Caco-2 (cell line): ENCODE measurements around the gene GAPDHS. TPM values are rescaled to one million over a fixed set of nuclear protein-coding genes. Genes with fewer than 3 reads are reported as not detected.

Experiments used
- BruUV-seq: library from RNA; stranded (reverse); fragments of 400-500 nt; replicated peaks from 2 replicates; lab custom pipeline; 2021; lab: Mats Ljungman, UMichigan
- CTCF ChIA-PET: fragments of 300-600 bp; sonication (Branson Sonifier 250); formaldehyde crosslinking; loops from one replicate; lab custom pipeline; 2022; ENCODE audit warnings: antibody characterized with exemption; lab: Charles Lee
- POLR2A ChIA-PET: fragments of 300-600 bp; sonication (Branson Sonifier 250); formaldehyde crosslinking; loops from one replicate; lab custom pipeline; 2022; ENCODE audit warnings: antibody characterized with exemption; lab: Charles Lee
- DNase-seq, 2 experiments: peaks; one replicate each; pipeline versions ENCODE4 v3.0.0 to v3.0.0-alpha.2; 2020 to 2022
- H3K27me3 ChIP-seq: replicated peaks from 2 replicates; pipeline ENCODE4 v1.6.0; 2011; ENCODE audit warnings: low read length; ENCODE audit not compliant: control insufficient read depth, insufficient read depth
- H3K36me3 ChIP-seq: 2 replicates; pipeline ENCODE4 v1.5.1; 2011; ENCODE audit warnings: low read length; ENCODE audit not compliant: control insufficient read depth, insufficient read depth
- H3K4me1 ChIP-seq: fragments of 250-450 bp; sonication (Bioruptor Pico); 2 replicates; pipeline ENCODE4 v1.5.1; 2020; ENCODE audit warnings: mild to moderate bottlenecking
- H3K4me3 ChIP-seq: 2 replicates; pipeline ENCODE4 v1.5.1; 2011; ENCODE audit warnings: low read depth, mild to moderate bottlenecking, control low read depth, low read length
- H3K9me3 ChIP-seq: fragments of 250-450 bp; sonication (Bioruptor Pico); 2 replicates; pipeline ENCODE4 v1.5.1; 2020; ENCODE audit warnings: mild to moderate bottlenecking, moderate library complexity
- H3K27ac Mint-ChIP-seq: one replicate; pipeline ENCODE4 v1.8.0; 2022; ENCODE audit warnings: mixed read lengths; ENCODE audit not compliant: unreplicated experiment
- H3K27me3 Mint-ChIP-seq: one replicate; pipeline ENCODE4 v1.8.0; 2022; ENCODE audit warnings: mixed read lengths; ENCODE audit not compliant: insufficient read depth, unreplicated experiment
- H3K36me3 Mint-ChIP-seq: one replicate; pipeline ENCODE4 v1.8.0; 2022; ENCODE audit warnings: mild to moderate bottlenecking, mixed read lengths; ENCODE audit not compliant: insufficient read depth, unreplicated experiment
- H3K4me1 Mint-ChIP-seq: one replicate; pipeline ENCODE4 v1.8.0; 2022; ENCODE audit warnings: low read depth, mixed read lengths; ENCODE audit not compliant: unreplicated experiment
- H3K4me3 Mint-ChIP-seq: one replicate; pipeline ENCODE4 v1.8.0; 2022; ENCODE audit warnings: mild to moderate bottlenecking, moderate library complexity, mixed read lengths; ENCODE audit not compliant: unreplicated experiment
- H3K9me3 Mint-ChIP-seq: one replicate; pipeline ENCODE4 v1.8.0; 2022; ENCODE audit warnings: mixed read lengths; ENCODE audit not compliant: unreplicated experiment
- intact Hi-C: fragments of 100-400 bp; cut with micrococcal nuclease; formaldehyde crosslinking; loops from one replicate; pipeline ENCODE4 v1.10.0; 2022; ENCODE audit not compliant: unreplicated experiment
- total RNA-seq: library from RNA; stranded (reverse); gene quantifications from 2 replicates; pipeline ENCODE4 v1.2.3, GENCODE V29; 2022
- TF ChIP-seq, protein P1 (sequence below), 2 experiments: fragments of 200-600 bp in 1 of 2; IDR thresholded peaks; 1 replicate in 1 of 2; 2 replicates in 1 of 2; pipeline versions ENCODE4 v1.5.1 to v1.8.0; 2011 to 2022; ENCODE audit warnings: antibody characterized with exemption in 1 of 2, control low read depth in 1 of 2, inconsistent platforms in 1 of 2, low read depth in 1 of 2, low read length in 1 of 2, mild to moderate bottlenecking in 1 of 2, moderate library complexity in 1 of 2; ENCODE audit not compliant: insufficient read depth in 1 of 2, severe bottlenecking in 1 of 2, unreplicated experiment in 1 of 2

GAPDHS gene
- total RNA-seq, 1 experiment from 2014 or later: not detected

DNA sequence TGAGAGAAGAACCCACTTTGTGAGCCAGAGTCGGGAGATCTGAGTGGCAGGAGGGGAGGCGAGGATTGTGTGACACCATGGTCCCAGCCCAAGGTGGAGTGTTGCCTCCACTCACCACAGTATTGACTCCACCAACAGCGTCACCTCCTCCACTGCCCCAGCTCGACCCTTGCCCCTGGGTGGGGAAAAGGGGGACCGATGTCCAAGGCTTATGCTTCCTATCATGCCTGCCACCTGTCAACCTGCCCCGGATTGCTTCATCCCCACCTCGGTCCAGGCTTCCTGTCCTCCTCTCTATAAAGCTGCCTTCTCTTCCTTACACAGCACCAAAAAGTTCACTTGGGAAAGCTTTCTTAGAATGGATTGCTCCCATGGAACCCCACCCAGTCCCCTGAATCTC lies 27.2 kb upstream of the GAPDHS start:
- Histone ChIP-seq H3K4me3 (no peak overlapping the region), H3K27me3 (no peaks in the 10 kb centered on the region), H3K9me3 (no peaks in the 10 kb centered on the region), H3K36me3 (peaks cover 9% of the 10 kb centered on the region), H3K4me1 (peaks cover 11% of the 10 kb centered on the region)
- Mint-ChIP-seq H3K9me3 (no peaks in the 10 kb centered on the region), H3K4me1 (peaks cover 23% of the 10 kb centered on the region), H3K27ac (no peak overlapping the region), H3K27me3 (no peaks in the 10 kb centered on the region), H3K36me3 (peaks cover 82% of the 10 kb centered on the region), H3K4me3 (no peak overlapping the region)
- DNase-seq: no peak
- POLR2A ChIA-PET: interaction anchor here (0.6 kb wide), 1 partner anchor 173 kb away, joined by 8 read pairs; no protein-coding TSS in a partner anchor
- TF ChIP-seq, protein P1, sequence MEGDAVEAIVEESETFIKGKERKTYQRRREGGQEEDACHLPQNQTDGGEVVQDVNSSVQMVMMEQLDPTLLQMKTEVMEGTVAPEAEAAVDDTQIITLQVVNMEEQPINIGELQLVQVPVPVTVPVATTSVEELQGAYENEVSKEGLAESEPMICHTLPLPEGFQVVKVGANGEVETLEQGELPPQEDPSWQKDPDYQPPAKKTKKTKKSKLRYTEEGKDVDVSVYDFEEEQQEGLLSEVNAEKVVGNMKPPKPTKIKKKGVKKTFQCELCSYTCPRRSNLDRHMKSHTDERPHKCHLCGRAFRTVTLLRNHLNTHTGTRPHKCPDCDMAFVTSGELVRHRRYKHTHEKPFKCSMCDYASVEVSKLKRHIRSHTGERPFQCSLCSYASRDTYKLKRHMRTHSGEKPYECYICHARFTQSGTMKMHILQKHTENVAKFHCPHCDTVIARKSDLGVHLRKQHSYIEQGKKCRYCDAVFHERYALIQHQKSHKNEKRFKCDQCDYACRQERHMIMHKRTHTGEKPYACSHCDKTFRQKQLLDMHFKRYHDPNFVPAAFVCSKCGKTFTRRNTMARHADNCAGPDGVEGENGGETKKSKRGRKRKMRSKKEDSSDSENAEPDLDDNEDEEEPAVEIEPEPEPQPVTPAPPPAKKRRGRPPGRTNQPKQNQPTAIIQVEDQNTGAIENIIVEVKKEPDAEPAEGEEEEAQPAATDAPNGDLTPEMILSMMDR (IDR thresholded peaks at IDR 0.05; ENCODE audit: insufficient read depth in 1 of 2, low read depth in 1 of 2, low read length in 1 of 2, severe bottlenecking in 1 of 2, unreplicated experiment in 1 of 2): no peak
- no TSS peak for BruUV-seq
- CTCF ChIA-PET: interaction anchor here (0.5 kb wide), 1 partner anchor 154 kb away, joined by 3 read pairs; no protein-coding TSS in a partner anchor
- intact Hi-C loops: no loop called here

DNA sequence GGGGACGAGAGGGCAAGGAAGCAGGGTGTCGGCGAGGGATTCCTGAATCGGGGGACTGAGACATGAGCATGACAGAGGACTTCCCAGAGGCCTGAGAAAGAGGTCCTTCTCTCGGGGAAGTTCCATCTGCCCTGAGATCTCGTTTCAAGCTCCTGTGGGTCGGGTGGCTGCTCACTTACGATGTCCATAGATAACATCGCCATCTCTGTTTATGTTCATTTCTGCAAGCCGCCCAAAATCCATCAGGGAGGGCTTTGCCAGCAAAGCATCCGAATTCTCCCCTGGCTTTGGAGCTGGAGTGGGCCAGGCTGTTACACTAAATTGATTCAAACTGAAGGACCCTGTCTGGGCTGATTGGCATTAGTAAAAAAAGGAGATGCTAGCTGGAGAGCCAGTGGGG lies 25.7 kb upstream of the GAPDHS start:
- peaks cover 14% of the 10 kb centered on the region for H3K4me1 Mint-ChIP-seq
- H3K27me3 Mint-ChIP-seq: no peaks in the 10 kb centered on the region
- no peak overlapping the region for H3K4me3 ChIP-seq

DNA sequence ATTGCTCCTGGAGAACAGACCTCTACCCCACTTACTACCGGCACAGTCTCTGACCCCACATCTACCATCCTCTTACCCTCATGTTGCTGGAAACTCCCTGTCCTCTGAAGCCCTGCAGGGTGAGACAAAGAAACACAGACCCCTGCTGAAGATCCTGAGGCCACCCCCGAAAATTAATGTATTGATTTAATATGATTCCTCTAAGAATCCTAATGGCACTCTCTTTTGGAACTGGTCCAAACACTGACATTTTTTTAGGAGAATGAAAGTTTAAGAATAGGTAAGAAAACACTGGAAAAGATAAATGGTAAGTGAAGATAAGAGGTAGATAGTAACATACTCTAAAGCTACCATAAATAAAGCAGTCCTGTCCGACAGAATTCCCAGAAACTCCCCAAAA lies 25.1 kb upstream of the GAPDHS start:
- CTCF ChIA-PET: interaction anchor here (1.3 kb wide), 1 partner anchor 13 kb away, joined by 6 read pairs; no protein-coding TSS in a partner anchor
- peak overlapping the region; percentile 99 for H3K4me3 Mint-ChIP-seq

More for the DNA sequence above, 25.7 kb upstream of the GAPDHS start:
- BruUV-seq: no TSS peak
- no peak overlapping the region for H3K27ac Mint-ChIP-seq
- TF ChIP-seq, protein P1 (IDR thresholded peaks at IDR 0.05; ENCODE audit: insufficient read depth in 1 of 2, low read depth in 1 of 2, low read length in 1 of 2, severe bottlenecking in 1 of 2, unreplicated experiment in 1 of 2): no peak
- intact Hi-C loops: no loop called here
- H3K4me3 Mint-ChIP-seq: no peak overlapping the region
- Histone ChIP-seq H3K36me3 (peaks cover 9% of the 10 kb centered on the region), H3K9me3 (no peaks in the 10 kb centered on the region), H3K27me3 (no peaks in the 10 kb centered on the region), H3K4me1 (peaks cover 11% of the 10 kb centered on the region)
- no peak for DNase-seq
- H3K36me3 Mint-ChIP-seq: peaks cover 66% of the 10 kb centered on the region
- POLR2A ChIA-PET: no interaction called here
- CTCF ChIA-PET: no interaction called here
- no peaks in the 10 kb centered on the region for H3K9me3 Mint-ChIP-seq

More for the DNA sequence above, 25.1 kb upstream of the GAPDHS start:
- H3K27ac Mint-ChIP-seq: peak overlapping the region; percentile 99
- H3K4me1 ChIP-seq: peaks cover 11% of the 10 kb centered on the region
- H3K9me3 Mint-ChIP-seq: no peaks in the 10 kb centered on the region
- intact Hi-C loops: no loop called here
- H3K4me3 ChIP-seq: no peak overlapping the region
- H3K27me3 Mint-ChIP-seq: no peaks in the 10 kb centered on the region
- POLR2A ChIA-PET: no interaction called here
- peaks cover 61% of the 10 kb centered on the region for H3K36me3 Mint-ChIP-seq
- BruUV-seq: no TSS peak
- DNase-seq: no peak
- H3K36me3 ChIP-seq: peaks cover 9% of the 10 kb centered on the region
- H3K9me3 ChIP-seq: no peaks in the 10 kb centered on the region
- TF ChIP-seq, protein P1 (IDR thresholded peaks at IDR 0.05; ENCODE audit: insufficient read depth in 1 of 2, low read depth in 1 of 2, low read length in 1 of 2, severe bottlenecking in 1 of 2, unreplicated experiment in 1 of 2): no peak
- H3K27me3 ChIP-seq: no peaks in the 10 kb centered on the region
- peaks cover 10% of the 10 kb centered on the region for H3K4me1 Mint-ChIP-seq
